ENCODE measurements around the gene GPR4. TPM values are rescaled to one million over a fixed set of nuclear protein-coding genes. Genes with fewer than 3 reads are reported as not detected.

GPR4 gene
- total and polyA plus RNA-seq, 2 experiments from 2014 or later = not detected

DNA sequence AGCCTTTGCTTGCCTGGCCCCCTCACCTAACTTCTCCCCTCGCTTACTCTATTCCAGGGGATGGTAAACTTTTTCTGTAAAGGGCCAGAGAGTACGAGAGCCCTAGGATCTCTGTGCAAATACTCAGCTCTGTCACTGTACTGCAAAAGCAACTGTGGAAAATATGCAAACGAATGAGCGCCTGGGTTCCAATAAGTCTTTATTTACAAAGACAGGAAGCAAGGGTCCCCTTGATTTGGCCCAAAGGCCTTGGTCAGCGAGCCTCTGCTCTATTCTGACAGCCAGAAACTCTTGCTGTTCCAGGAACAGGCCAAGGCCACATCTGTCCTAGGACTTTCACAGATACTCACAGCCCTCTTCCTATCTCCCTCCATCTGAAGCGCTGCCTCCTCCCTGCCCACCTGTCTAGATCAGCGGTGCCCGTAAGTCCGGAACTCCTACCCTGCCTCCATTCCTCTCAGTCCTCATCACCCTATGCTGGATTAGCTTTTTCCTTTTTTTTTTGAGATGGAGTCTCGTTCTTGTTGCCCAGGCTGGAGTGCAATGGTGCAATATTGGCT, 54.7 kb downstream of the GPR4 start:
- no peak for TF ChIP-seq CTCF (IDR thresholded peaks at IDR 0.05; ENCODE audit: low read depth, low read length)
- no peaks in the 10 kb centered on the region for H3K4me1 ChIP-seq (ENCODE audit: low read depth)
- no peaks in the 10 kb centered on the region for H3K36me3 ChIP-seq
- no peaks in the 10 kb centered on the region for H3K9me3 ChIP-seq (ENCODE audit: low read depth)
- H3K4me3 ChIP-seq = no peak overlapping the region
- no peak for DNase-seq (ENCODE audit: low read depth in 1 of 2, low spot score in 1 of 2)
- H3K27ac ChIP-seq = no peak overlapping the region
- H3K27me3 ChIP-seq = no peaks in the 10 kb centered on the region

DNA sequence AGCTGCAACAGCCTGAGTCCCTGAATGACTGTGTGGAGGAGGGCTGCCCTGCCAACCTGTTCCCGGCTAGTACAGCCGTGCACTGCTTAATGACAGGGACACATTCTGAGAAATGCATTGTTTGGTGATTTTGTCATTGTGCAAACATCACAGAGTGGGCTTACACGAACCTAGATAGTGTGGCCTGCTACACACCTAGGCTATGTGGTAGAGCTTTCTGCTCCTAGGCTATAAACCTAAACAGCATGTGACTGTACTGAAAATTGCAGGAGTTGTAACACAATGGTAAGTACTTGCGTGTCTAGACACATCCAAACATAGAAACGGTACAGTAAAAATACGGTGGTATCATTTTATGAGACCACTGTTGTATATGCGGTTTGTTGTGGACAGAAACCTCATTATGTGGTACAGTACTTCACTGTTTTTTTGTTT, 59.8 kb downstream of the GPR4 start:
- H3K4me1 ChIP-seq (ENCODE audit: low read depth) = no peaks in the 10 kb centered on the region
- no peaks in the 10 kb centered on the region for H3K9me3 ChIP-seq (ENCODE audit: low read depth)
- H3K4me3 ChIP-seq = no peak overlapping the region
- no peaks in the 10 kb centered on the region for H3K36me3 ChIP-seq
- H3K27ac ChIP-seq = no peak overlapping the region
- H3K27me3 ChIP-seq = no peaks in the 10 kb centered on the region
- no peak for TF ChIP-seq CTCF (IDR thresholded peaks at IDR 0.05; ENCODE audit: low read depth, low read length)
- DNase-seq (ENCODE audit: low read depth in 1 of 2, low spot score in 1 of 2) = no peak

Other genes starting within 250 kb of the GPR4 start
- gene ERCC2, start 231.6 kb downstream of the GPR4 start, total RNA-seq = 45.4 and 69.1 TPM in 2 replicates
- gene ERCC2, start 231.6 kb downstream of the GPR4 start, polyA plus RNA-seq = 19.2 and 28.2 TPM in 2 replicates
- gene PPP1R13L, start 197.1 kb downstream of the GPR4 start, total RNA-seq = 49.7 and 118 TPM in 2 replicates
- gene PPP1R13L, start 197.1 kb downstream of the GPR4 start, polyA plus RNA-seq = 39.5 and 54.1 TPM in 2 replicates
- gene POLR1G, start 195.6 kb downstream of the GPR4 start, total RNA-seq = 6.5 and 17.8 TPM in 2 replicates
- gene POLR1G, start 195.6 kb downstream of the GPR4 start, polyA plus RNA-seq = 6.0 and 6.6 TPM in 2 replicates
- gene ERCC1, start 178.3 kb downstream of the GPR4 start, total RNA-seq = 120 and 164 TPM in 2 replicates
- gene ERCC1, start 178.3 kb downstream of the GPR4 start, polyA plus RNA-seq = 138 and 169 TPM in 2 replicates
- 0.88 and 4.5 TPM in 2 replicates for gene FOSB, start 134.2 kb downstream of the GPR4 start, total RNA-seq
- gene FOSB, start 134.2 kb downstream of the GPR4 start, polyA plus RNA-seq = 1.7 and 3.0 TPM in 2 replicates
- 43.7 and 56.5 TPM in 2 replicates for gene RTN2, start 105.2 kb downstream of the GPR4 start, total RNA-seq
- 92.2 and 111 TPM in 2 replicates for gene RTN2, start 105.2 kb downstream of the GPR4 start, polyA plus RNA-seq
- 1.3 and 2.9 TPM in 2 replicates for gene PPM1N, start 103.8 kb downstream of the GPR4 start, total RNA-seq
- gene PPM1N, start 103.8 kb downstream of the GPR4 start, polyA plus RNA-seq = 1.2 and 4.0 TPM in 2 replicates
- 91.6 and 95.8 TPM in 2 replicates for gene VASP, start 94.7 kb downstream of the GPR4 start, total RNA-seq
- 72.4 and 83.3 TPM in 2 replicates for gene VASP, start 94.7 kb downstream of the GPR4 start, polyA plus RNA-seq
- gene OPA3, start 17.4 kb downstream of the GPR4 start, total RNA-seq = 13.2 and 13.7 TPM in 2 replicates
- 14.8 and 26.7 TPM in 2 replicates for gene OPA3, start 17.4 kb downstream of the GPR4 start, polyA plus RNA-seq
- gene EML2, start 37.2 kb upstream of the GPR4 start, total RNA-seq = 24.7 and 41.0 TPM in 2 replicates
- 26.2 and 39.7 TPM in 2 replicates for gene EML2, start 37.2 kb upstream of the GPR4 start, polyA plus RNA-seq
- 10.8 and 23.6 TPM in 2 replicates for gene GIPR, start 66.0 kb upstream of the GPR4 start, total RNA-seq
- gene GIPR, start 66.0 kb upstream of the GPR4 start, polyA plus RNA-seq = 12.8 and 14.9 TPM in 2 replicates
- gene SNRPD2, start 89.7 kb upstream of the GPR4 start, total RNA-seq = 258 and 298 TPM in 2 replicates
- gene SNRPD2, start 89.7 kb upstream of the GPR4 start, polyA plus RNA-seq = 696 and 731 TPM in 2 replicates
- 22.2 and 31.1 TPM in 2 replicates for gene QPCTL, start 90.5 kb upstream of the GPR4 start, total RNA-seq
- 12.3 and 14.6 TPM in 2 replicates for gene QPCTL, start 90.5 kb upstream of the GPR4 start, polyA plus RNA-seq
- 34.8 and 48.2 TPM in 2 replicates for gene FBXO46, start 128.7 kb upstream of the GPR4 start, total RNA-seq
- 39.3 and 42.5 TPM in 2 replicates for gene FBXO46, start 128.7 kb upstream of the GPR4 start, polyA plus RNA-seq
- 0.11 and 0.33 TPM in 2 replicates for gene MEIOSIN, start 131.2 kb upstream of the GPR4 start, total RNA-seq
- gene MEIOSIN, start 131.2 kb upstream of the GPR4 start, polyA plus RNA-seq = 0.07 and 0.18 TPM in 2 replicates
- 78.8 and 88.2 TPM in 2 replicates for gene SIX5, start 167.0 kb upstream of the GPR4 start, total RNA-seq
- gene SIX5, start 167.0 kb upstream of the GPR4 start, polyA plus RNA-seq = 40.4 and 41.1 TPM in 2 replicates
- 92.7 and 142 TPM in 2 replicates for gene DMPK, start 180.3 kb upstream of the GPR4 start, total RNA-seq
- gene DMPK, start 180.3 kb upstream of the GPR4 start, polyA plus RNA-seq = 94.9 and 98.7 TPM in 2 replicates
- 65.1 and 112 TPM in 2 replicates for gene DMWD, start 190.6 kb upstream of the GPR4 start, total RNA-seq
- gene DMWD, start 190.6 kb upstream of the GPR4 start, polyA plus RNA-seq = 138 and 163 TPM in 2 replicates
- gene RSPH6A, start 213.1 kb upstream of the GPR4 start, total RNA-seq = 0.07 and 0.27 TPM in 2 replicates
- gene RSPH6A, start 213.1 kb upstream of the GPR4 start, polyA plus RNA-seq = 0.45 TPM in 1 of 2 replicates, not detected in the other